ENCODE results near the gene SETD5.

SETD5 gene

GRCh38 chr3:9388562-9389272, 8.7 kb upstream of the SETD5 start:
- DNase-seq (ENCODE audit: low spot score) = no peak

GRCh38 chr3:9390265-9390888, 7.0 kb upstream of the SETD5 start:
- no peak for DNase-seq (ENCODE audit: low spot score)

GRCh38 chr3:9392041-9392440, 5.4 kb upstream of the SETD5 start:
- no peak for DNase-seq (ENCODE audit: low spot score)

- DNase-seq (ENCODE audit: low spot score) = no peak
These were observed 1.7 kb upstream of the SETD5 start for GRCh38 chr3:9395570-9396300.

- DNase-seq (ENCODE audit: low spot score) = no peak
These were observed 1.1 kb upstream of the SETD5 start for GRCh38 chr3:9396301-9396631.

GRCh38 chr3:9396632-9397331, 633 bp upstream of the SETD5 start:
- peak; percentile 98 for DNase-seq (ENCODE audit: low spot score)

- peak; percentile 39 for DNase-seq (ENCODE audit: low spot score)
These were observed 688 bp downstream of the SETD5 start for GRCh38 chr3:9397906-9398699.

- no peak for DNase-seq (ENCODE audit: low spot score)
These were observed 1.4 kb downstream of the SETD5 start for GRCh38 chr3:9398700-9399336.

- no peak for DNase-seq (ENCODE audit: low spot score)
These were observed 1.9 kb downstream of the SETD5 start for GRCh38 chr3:9399337-9399703.

GRCh38 chr3:9399746-9400145, 2.3 kb downstream of the SETD5 start:
- peak; percentile 70 for DNase-seq (ENCODE audit: low spot score)

- no peak for DNase-seq (ENCODE audit: low spot score)
These were observed 3.2 kb downstream of the SETD5 start for GRCh38 chr3:9400616-9401015.

GRCh38 chr3:9401986-9402385, 4.6 kb downstream of the SETD5 start:
- no peak for DNase-seq (ENCODE audit: low spot score)

- DNase-seq (ENCODE audit: low spot score) = peak; percentile 75
These were observed 5.2 kb downstream of the SETD5 start for GRCh38 chr3:9402410-9403228.

GRCh38 chr3:9403463-9403862, 6.0 kb downstream of the SETD5 start:
- no peak for DNase-seq (ENCODE audit: low spot score)

- peak; percentile 42 for DNase-seq (ENCODE audit: low spot score)
These were observed 7.3 kb downstream of the SETD5 start for GRCh38 chr3:9404680-9405079.

GRCh38 chr3:9405756-9406155, 8.3 kb downstream of the SETD5 start:
- no peak for DNase-seq (ENCODE audit: low spot score)

- DNase-seq (ENCODE audit: low spot score) = no peak
These were observed 9.6 kb downstream of the SETD5 start for GRCh38 chr3:9406856-9407626.

- no peak for DNase-seq (ENCODE audit: low spot score)
These were observed 10.6 kb downstream of the SETD5 start for GRCh38 chr3:9408061-9408460.

- DNase-seq (ENCODE audit: low spot score) = no peak
These were observed 11.1 kb downstream of the SETD5 start for GRCh38 chr3:9408546-9408945.

Data from putamen (tissue), 1 donor.